GM23338 (cell line): ENCODE data around the gene HIF1AN. TPM values are rescaled to one million over a fixed set of nuclear protein-coding genes. Genes with fewer than 3 reads are reported as not detected.

Experiments used
- ATAC-seq: fragments of 200-7000 bp; cut with Tn5 transposase; 3 replicates; pipeline ENCODE4 v1.9.1; 2020
- DNase-seq: peaks from one replicate; pipeline ENCODE4 v3.0.0-alpha.2; 2015; ENCODE audit warnings: low spot score
- H2AFZ ChIP-seq: fragments of 200-600 bp; sonication (generic); 2 replicates; pipeline ENCODE4 v1.8.0; 2016; ENCODE audit warnings: antibody characterized with exemption, mild to moderate bottlenecking, moderate library complexity
- H3F3A ChIP-seq: fragments of 200-600 bp; sonication (generic); replicated peaks from 2 replicates; pipeline ENCODE4 v1.8.0; 2017; ENCODE audit warnings: antibody characterized with exemption, mixed run types, low read depth
- H3K27ac ChIP-seq: fragments of 200-600 bp; sonication (generic); 2 replicates; pipeline ENCODE4 v1.6.1; 2016; ENCODE audit warnings: low read depth
- H3K27me3 ChIP-seq: fragments of 200-600 bp; sonication (generic); 2 replicates; pipeline ENCODE4 v1.8.0; 2016; ENCODE audit warnings: mild to moderate bottlenecking, mixed run types, moderate library complexity; ENCODE audit not compliant: insufficient read depth
- H3K36me3 ChIP-seq: fragments of 200-600 bp; sonication (generic); 2 replicates; pipeline ENCODE4 v1.8.0; 2016; ENCODE audit warnings: mild to moderate bottlenecking; ENCODE audit not compliant: insufficient read depth
- H3K4me1 ChIP-seq: fragments of 200-600 bp; sonication (generic); 2 replicates; pipeline ENCODE4 v1.8.0; 2016; ENCODE audit warnings: mild to moderate bottlenecking, moderate library complexity; ENCODE audit not compliant: insufficient read depth
- H3K4me2 ChIP-seq: fragments of 200-600 bp; sonication (generic); 2 replicates; pipeline ENCODE4 v1.7.1; 2017; ENCODE audit warnings: mixed run types
- H3K4me3 ChIP-seq: fragments of 200-600 bp; sonication (generic); 2 replicates; pipeline ENCODE4 v1.6.1; 2016; ENCODE audit warnings: mixed run types
- H3K79me2 ChIP-seq: fragments of 200-600 bp; sonication (generic); replicated peaks from 2 replicates; pipeline ENCODE4 v1.8.0; 2017; ENCODE audit warnings: mild to moderate bottlenecking; ENCODE audit not compliant: insufficient read depth
- H3K9me2 ChIP-seq: fragments of 200-600 bp; sonication (generic); 2 replicates; pipeline ENCODE4 v1.8.0; 2017; ENCODE audit not compliant: insufficient read depth
- H4K20me1 ChIP-seq: fragments of 200-600 bp; sonication (generic); replicated peaks from 2 replicates; pipeline ENCODE4 v1.8.0; 2017; ENCODE audit warnings: mild to moderate bottlenecking; ENCODE audit not compliant: insufficient read depth
- H3K27ac Mint-ChIP-seq: 2 replicates; pipeline ENCODE4 v1.8.0; 2020; ENCODE audit warnings: inconsistent platforms, mild to moderate bottlenecking, moderate library complexity, mixed read lengths
- H3K27me3 Mint-ChIP-seq: 3 replicates; pipeline ENCODE4 v1.8.0; 2022; ENCODE audit warnings: low read depth, mild to moderate bottlenecking, moderate library complexity, mixed read lengths, inconsistent platforms; ENCODE audit not compliant: insufficient read depth, poor library complexity
- H3K36me3 Mint-ChIP-seq: 3 replicates; pipeline ENCODE4 v1.8.0; 2021; ENCODE audit warnings: low read depth, mild to moderate bottlenecking, inconsistent platforms, moderate library complexity, mixed read lengths
- H3K4me1 Mint-ChIP-seq: 3 replicates; pipeline ENCODE4 v1.8.0; 2020; ENCODE audit warnings: mild to moderate bottlenecking, inconsistent platforms, mixed read lengths
- H3K4me3 Mint-ChIP-seq: 3 replicates; pipeline ENCODE4 v1.8.0; 2021; ENCODE audit warnings: moderate library complexity, mild to moderate bottlenecking, inconsistent platforms, mixed read lengths
- H3K9me3 Mint-ChIP-seq: 3 replicates; pipeline ENCODE4 v1.8.0; 2020; ENCODE audit warnings: moderate library complexity, mild to moderate bottlenecking, inconsistent platforms, mixed read lengths
- CREB1 ChIP-seq: fragments of 250-450 bp; sonication (Bioruptor Pico); IDR thresholded peaks from 2 replicates; pipeline ENCODE4 v1.5.0; 2020; ENCODE audit warnings: low read depth, mild to moderate bottlenecking, moderate library complexity
- EZH2 ChIP-seq: fragments of 200-600 bp; sonication (generic); IDR thresholded peaks from one replicate; pipeline ENCODE4 v1.8.0; 2017; ENCODE audit warnings: antibody characterized with exemption, mild to moderate bottlenecking, low read depth; ENCODE audit not compliant: unreplicated experiment
- EZH2phosphoT487 ChIP-seq: fragments of 200-600 bp; sonication (generic); IDR thresholded peaks from one replicate; pipeline ENCODE4 v1.8.1; 2018; ENCODE audit warnings: antibody characterized with exemption; ENCODE audit not compliant: unreplicated experiment
- JUNB ChIP-seq: IDR thresholded peaks from one replicate; pipeline ENCODE4 v1.6.1; 2016; ENCODE audit warnings: antibody characterized with exemption; ENCODE audit not compliant: unreplicated experiment
- NANOG ChIP-seq: IDR thresholded peaks from 2 replicates; pipeline ENCODE4 v1.6.1; 2016; ENCODE audit warnings: antibody characterized with exemption, borderline replicate concordance
- POLR2AphosphoS5 ChIP-seq: IDR thresholded peaks from 2 replicates; pipeline ENCODE4 v1.6.1; 2016; ENCODE audit warnings: antibody characterized with exemption, low read depth
- STAT1 ChIP-seq: IDR thresholded peaks from one replicate; pipeline ENCODE4 v1.6.1; 2016; ENCODE audit warnings: antibody characterized with exemption; ENCODE audit not compliant: unreplicated experiment
- ZNF114 ChIP-seq: fragments of 250-450 bp; sonication (Bioruptor Pico); IDR thresholded peaks from 2 replicates; pipeline ENCODE4 v1.5.0; 2020; ENCODE audit warnings: mild to moderate bottlenecking, moderate library complexity
- ZNF331 ChIP-seq: fragments of 250-450 bp; sonication (Bioruptor Pico); IDR thresholded peaks from 2 replicates; pipeline ENCODE4 v1.5.0; 2020; ENCODE audit warnings: low read depth, mild to moderate bottlenecking, moderate library complexity
- ZNF462 ChIP-seq: fragments of 250-450 bp; sonication (Bioruptor Pico); IDR thresholded peaks from 2 replicates; pipeline ENCODE4 v1.5.0; 2020; ENCODE audit warnings: mild to moderate bottlenecking, moderate library complexity
- polyA plus RNA-seq: library from polyadenylated mRNA; unstranded; fragments of >200 nt; fragmentation: Nextera tagmentation; extraction: Ambion mirVana; gene quantifications from 2 replicates; pipeline ENCODE4 v1.2.1, GENCODE V29; 2016
- total RNA-seq: library from RNA; depleted of rRNA; stranded (reverse); fragments of >200 nt; shearing (Covaris generic); gene quantifications from 2 replicates; pipeline ENCODE4 v1.2.3, GENCODE V29; 2014
- TF ChIP-seq, protein P1 (sequence below): IDR thresholded peaks from one replicate; pipeline ENCODE4 v1.6.1; 2018; ENCODE audit warnings: antibody characterized with exemption; ENCODE audit not compliant: unreplicated experiment

Gene HIF1AN
- total and polyA plus RNA-seq, 2 experiments from 2014 or later = 9.9 to 26.3 TPM

DNA sequence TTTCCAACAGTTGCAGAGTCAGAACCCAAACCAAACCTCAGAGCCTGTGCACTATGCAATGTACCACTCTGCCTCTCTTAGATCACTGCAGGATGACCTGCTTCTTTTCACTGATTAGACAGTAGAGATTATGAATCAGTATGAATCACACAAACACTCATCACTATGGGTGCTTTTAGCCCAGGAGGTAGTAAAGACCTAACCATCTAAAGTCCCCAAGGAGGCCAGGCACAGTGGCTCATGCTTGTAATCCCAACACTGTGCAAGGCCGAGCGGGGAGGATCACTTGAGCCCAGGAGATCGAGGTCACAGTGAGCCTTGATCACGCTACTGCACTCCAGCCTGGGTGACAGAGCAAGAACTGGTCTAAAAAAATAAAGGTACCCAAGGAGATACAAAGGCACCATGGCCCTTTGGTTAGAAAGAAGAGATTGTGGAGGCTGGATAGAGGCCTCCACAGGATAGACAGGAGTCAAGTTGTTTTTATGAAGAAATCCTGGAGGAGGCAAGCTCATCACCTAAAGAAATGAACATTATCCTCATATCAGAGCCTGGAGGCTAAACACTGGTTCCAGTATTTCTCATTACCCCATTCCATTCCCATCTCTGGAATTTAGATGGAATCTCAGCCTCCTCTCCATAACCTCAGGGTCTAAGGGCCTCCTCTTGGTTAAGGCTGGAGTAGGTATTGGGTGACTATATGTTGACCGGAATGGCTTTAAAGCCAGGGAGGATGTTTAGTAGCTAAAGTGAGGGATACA lies 29.0 kb upstream of the HIF1AN start (continued):
- TF ChIP-seq, protein P1, sequence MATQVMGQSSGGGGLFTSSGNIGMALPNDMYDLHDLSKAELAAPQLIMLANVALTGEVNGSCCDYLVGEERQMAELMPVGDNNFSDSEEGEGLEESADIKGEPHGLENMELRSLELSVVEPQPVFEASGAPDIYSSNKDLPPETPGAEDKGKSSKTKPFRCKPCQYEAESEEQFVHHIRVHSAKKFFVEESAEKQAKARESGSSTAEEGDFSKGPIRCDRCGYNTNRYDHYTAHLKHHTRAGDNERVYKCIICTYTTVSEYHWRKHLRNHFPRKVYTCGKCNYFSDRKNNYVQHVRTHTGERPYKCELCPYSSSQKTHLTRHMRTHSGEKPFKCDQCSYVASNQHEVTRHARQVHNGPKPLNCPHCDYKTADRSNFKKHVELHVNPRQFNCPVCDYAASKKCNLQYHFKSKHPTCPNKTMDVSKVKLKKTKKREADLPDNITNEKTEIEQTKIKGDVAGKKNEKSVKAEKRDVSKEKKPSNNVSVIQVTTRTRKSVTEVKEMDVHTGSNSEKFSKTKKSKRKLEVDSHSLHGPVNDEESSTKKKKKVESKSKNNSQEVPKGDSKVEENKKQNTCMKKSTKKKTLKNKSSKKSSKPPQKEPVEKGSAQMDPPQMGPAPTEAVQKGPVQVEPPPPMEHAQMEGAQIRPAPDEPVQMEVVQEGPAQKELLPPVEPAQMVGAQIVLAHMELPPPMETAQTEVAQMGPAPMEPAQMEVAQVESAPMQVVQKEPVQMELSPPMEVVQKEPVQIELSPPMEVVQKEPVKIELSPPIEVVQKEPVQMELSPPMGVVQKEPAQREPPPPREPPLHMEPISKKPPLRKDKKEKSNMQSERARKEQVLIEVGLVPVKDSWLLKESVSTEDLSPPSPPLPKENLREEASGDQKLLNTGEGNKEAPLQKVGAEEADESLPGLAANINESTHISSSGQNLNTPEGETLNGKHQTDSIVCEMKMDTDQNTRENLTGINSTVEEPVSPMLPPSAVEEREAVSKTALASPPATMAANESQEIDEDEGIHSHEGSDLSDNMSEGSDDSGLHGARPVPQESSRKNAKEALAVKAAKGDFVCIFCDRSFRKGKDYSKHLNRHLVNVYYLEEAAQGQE = no peak
- TF ChIP-seq STAT1 = no peak
- no peak for TF ChIP-seq NANOG
- TF ChIP-seq EZH2 = no peak
- TF ChIP-seq JUNB = no peak
- no peak for TF ChIP-seq CREB1 (CRISPR knock-in tag)
- TF ChIP-seq ZNF114 (CRISPR knock-in tag) = no peak
- TF ChIP-seq POLR2AphosphoS5 = no peak
- TF ChIP-seq ZNF331 (CRISPR knock-in tag) = no peak

DNA sequence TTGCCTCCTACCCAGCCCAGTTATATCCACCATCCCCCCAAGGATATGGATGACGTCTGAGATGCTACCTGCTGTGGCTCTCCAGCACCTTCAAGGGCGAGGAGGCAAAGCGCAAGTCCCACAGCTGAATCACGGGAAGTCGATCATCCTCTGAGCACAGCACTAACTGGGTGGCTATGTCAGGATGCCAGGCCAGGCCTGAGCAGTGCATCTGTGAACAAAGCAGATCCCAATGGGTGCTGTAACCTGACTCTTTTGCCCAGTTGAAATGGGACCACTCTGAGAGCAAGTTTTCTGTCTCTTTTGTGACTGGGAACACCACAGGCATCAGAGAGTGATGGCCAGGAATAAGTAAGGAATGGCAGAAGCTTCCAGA lies 28.4 kb upstream of the HIF1AN start:
- H3K4me2 ChIP-seq = no peak overlapping the region
- no peaks in the 10 kb centered on the region for H3K27me3 ChIP-seq
- Mint-ChIP-seq H3K27ac (no peak overlapping the region), H3K4me3 (no peak overlapping the region), H3K9me3 (no peaks in the 10 kb centered on the region), H3K27me3 (peaks cover 4% of the 10 kb centered on the region), H3K4me1 (peaks cover 5% of the 10 kb centered on the region; the same call in 1 of the 3 replicates), H3K36me3 (no peaks in the 10 kb centered on the region)
- H4K20me1 ChIP-seq = no peaks in the 10 kb centered on the region
- H3K36me3 ChIP-seq = no peaks in the 10 kb centered on the region
- no peak overlapping the region for H2AFZ ChIP-seq
- H3K4me3 ChIP-seq = no peak overlapping the region
- H3K4me1 ChIP-seq = no peaks in the 10 kb centered on the region
- no peaks in the 10 kb centered on the region for H3K9me2 ChIP-seq
- no peak overlapping the region for H3K27ac ChIP-seq
- no peaks in the 10 kb centered on the region for H3K79me2 ChIP-seq
- ATAC-seq (no peak), DNase-seq (no peak)
- no peaks in the 10 kb centered on the region for H3F3A ChIP-seq
- TF ChIP-seq EZH2phosphoT487 = no peak
- TF ChIP-seq, protein P1 = no peak
- TF ChIP-seq ZNF462 (CRISPR knock-in tag) = no peak
- no peak for TF ChIP-seq ZNF114 (CRISPR knock-in tag)
- TF ChIP-seq ZNF331 (CRISPR knock-in tag) = no peak
- TF ChIP-seq JUNB = no peak
- TF ChIP-seq POLR2AphosphoS5 = no peak
